Embryonic facial prominence (tissue), 1 donor: ENCODE results near the gene USP48.
"Not testable (repeated sequence)": the region's sequence is repeated elsewhere in the genome, so short reads cannot be mapped to it uniquely, and the experiment has no call there.

ENCODE experiments used
- DNase-seq: peaks from one replicate; pipeline ENCODE4 v3.0.0-alpha.2; 2016; ENCODE audit errors: extremely low spot score

Gene USP48

GRCh38 chr1:21815724-21816321 lies 32.9 kb upstream of the USP48 start:
- DNase-seq = no peak

- DNase-seq = no peak
Measured at GRCh38 chr1:21814981-21815582, 32.1 kb upstream of the USP48 start.

GRCh38 chr1:21814241-21814918 lies 31.4 kb upstream of the USP48 start:
- no peak for DNase-seq

- DNase-seq = no peak
Measured at GRCh38 chr1:21813542-21813941, 30.6 kb upstream of the USP48 start.

- no peak for DNase-seq
Measured at GRCh38 chr1:21811875-21812305, 28.9 kb upstream of the USP48 start, which contains the start of gene LDLRAD2. TSS of gene LDLRAD2 (plus strand) at chr1:21812265. CDS start at chr1:21812452, 187 bp downstream.

GRCh38 chr1:21804536-21804935 lies 21.6 kb upstream of the USP48 start:
- DNase-seq = no peak

GRCh38 chr1:21801100-21801499 lies 18.2 kb upstream of the USP48 start:
- DNase-seq = no peak

- no peak for DNase-seq
Measured at GRCh38 chr1:21799730-21800129, 16.8 kb upstream of the USP48 start.

GRCh38 chr1:21795075-21795474 lies 12.1 kb upstream of the USP48 start:
- no peak for DNase-seq

GRCh38 chr1:21794656-21795055 lies 11.7 kb upstream of the USP48 start:
- no peak for DNase-seq

- DNase-seq = no peak
Measured at GRCh38 chr1:21793104-21793503, 10.2 kb upstream of the USP48 start.

- no peak for DNase-seq
Measured at GRCh38 chr1:21786640-21787039, 3.7 kb upstream of the USP48 start.

GRCh38 chr1:21785764-21786163 lies 2.8 kb upstream of the USP48 start:
- not testable (repeated sequence) for DNase-seq

GRCh38 chr1:21783679-21784603 lies 992 bp upstream of the USP48 start:
- DNase-seq = peak; percentile 96

GRCh38 chr1:21782349-21782867 lies 541 bp downstream of the USP48 start:
- peak; percentile 50 for DNase-seq

GRCh38 chr1:21781815-21782348 lies 1.1 kb downstream of the USP48 start:
- no peak for DNase-seq

- no peak for DNase-seq
Measured at GRCh38 chr1:21779613-21780521, 3.1 kb downstream of the USP48 start.

GRCh38 chr1:21778405-21778727 lies 4.6 kb downstream of the USP48 start:
- no peak for DNase-seq

- not testable (repeated sequence) for DNase-seq
Measured at GRCh38 chr1:21776925-21777324, 6.0 kb downstream of the USP48 start.

GRCh38 chr1:21775985-21776562 lies 6.9 kb downstream of the USP48 start:
- no peak for DNase-seq
